Tibial nerve (tissue), 3 donors: Measurements from ENCODE around the gene NCBP2.

Experiments
- CTCF ChIP-seq, 5 experiments: fragments of 200-600 bp in 3 of 5; fragments of 450-650 bp in 2 of 5; sonication (generic) in 3 of 5; IDR thresholded peaks; one replicate each; pipeline ENCODE4 v1.5.1; 2016 to 2019; ENCODE audit warnings: antibody characterized with exemption in 5 of 5, mild to moderate bottlenecking in 3 of 5, moderate library complexity in 2 of 5
- POLR2A ChIP-seq, 2 donors: fragments of 450-650 bp; IDR thresholded peaks; one replicate each; pipeline ENCODE4 v1.6.1; 2017; ENCODE audit warnings: antibody characterized with exemption in 2 of 2, mild to moderate bottlenecking in 2 of 2, moderate library complexity in 2 of 2

- TF ChIP-seq CTCF (IDR thresholded peaks at IDR 0.05) (no peak), POLR2A (IDR thresholded peaks at IDR 0.05) (no peak)
These were observed 27.5 kb downstream of the NCBP2 start for GRCh38 chr3:196914866-196915265.
